HG02840 (cell line): Measurements from ENCODE around the gene ZP1.
"Not testable (repeated sequence)": the region's sequence is repeated elsewhere in the genome, so short reads cannot be mapped to it uniquely, and the experiment has no call there.

Experiments
- ATAC-seq: cut with Tn5 transposase; IDR thresholded peaks from one replicate; pipeline ENCODE4 v1.9.1; 2021; ENCODE audit warnings: mild to moderate bottlenecking, moderate library complexity, moderate number of reproducible peaks; ENCODE audit not compliant: unreplicated experiment, low FRiP score

ZP1 gene

DNA sequence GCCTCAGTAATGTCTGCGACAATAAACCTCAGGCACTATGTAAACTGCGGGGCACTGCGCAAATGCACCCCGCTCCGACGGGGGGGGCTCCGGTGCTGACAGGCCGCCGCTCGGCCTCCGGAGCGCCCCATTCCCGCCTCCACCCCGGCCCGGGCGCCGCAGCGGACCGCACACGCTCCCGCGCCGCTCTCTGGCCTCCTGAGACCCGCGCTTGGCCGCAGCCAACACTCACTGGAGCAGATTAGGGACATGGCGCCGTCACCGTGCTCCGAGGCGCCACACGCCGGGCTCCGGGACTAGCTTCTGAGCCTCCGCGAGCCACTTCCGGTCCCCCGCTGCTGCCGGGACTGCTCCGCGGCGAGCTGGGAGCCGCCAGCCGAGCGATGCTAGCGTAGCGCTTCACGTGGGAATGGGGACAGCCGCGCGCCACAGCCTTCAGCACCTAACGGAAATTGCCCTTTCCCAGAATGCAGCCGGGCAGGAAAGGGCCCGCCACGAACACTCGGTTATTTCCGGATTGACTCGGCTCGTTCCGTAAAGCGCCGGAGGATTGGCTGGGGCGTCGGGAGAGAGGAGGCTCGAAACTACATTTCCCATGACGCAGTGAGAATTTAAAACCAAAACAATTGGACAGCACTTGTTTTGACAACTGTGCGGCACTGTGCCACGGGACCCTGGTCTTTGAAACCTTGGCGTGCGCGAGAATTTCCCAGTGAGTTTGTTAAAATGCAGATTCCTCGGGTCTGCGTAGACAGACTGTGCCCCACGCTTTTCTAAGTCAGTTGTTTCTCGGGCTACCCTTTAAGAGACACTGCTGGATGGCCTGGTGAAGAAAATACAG lies 39.0 kb downstream of the ZP1 start, which contains the start of gene PRPF19:
TSS of gene PRPF19 (minus strand) at position 454 of the 841 bp plus-strand sequence. CDS start at position 251, 203 bp downstream.
- peak; percentile 72 for ATAC-seq

DNA sequence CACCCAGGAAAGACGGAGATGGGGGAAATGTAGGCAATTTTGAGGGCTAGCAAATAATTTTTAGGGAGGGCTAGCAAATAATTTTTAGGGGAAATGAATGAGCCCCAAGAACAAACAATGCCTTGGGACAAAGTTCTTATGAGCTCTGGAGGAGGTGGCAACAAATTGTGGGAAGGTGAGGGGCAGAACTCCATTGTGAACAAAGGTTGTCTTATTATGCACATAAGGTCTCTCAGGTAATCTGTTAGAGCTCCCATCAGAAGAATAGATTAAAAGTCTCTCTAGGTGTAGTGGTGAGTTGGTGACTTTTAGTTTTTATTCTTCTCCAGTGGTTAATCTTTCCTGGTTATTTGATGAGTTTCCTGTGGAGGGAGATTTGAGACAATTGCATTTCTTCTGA lies 41.5 kb downstream of the ZP1 start:
- no peak for ATAC-seq

DNA sequence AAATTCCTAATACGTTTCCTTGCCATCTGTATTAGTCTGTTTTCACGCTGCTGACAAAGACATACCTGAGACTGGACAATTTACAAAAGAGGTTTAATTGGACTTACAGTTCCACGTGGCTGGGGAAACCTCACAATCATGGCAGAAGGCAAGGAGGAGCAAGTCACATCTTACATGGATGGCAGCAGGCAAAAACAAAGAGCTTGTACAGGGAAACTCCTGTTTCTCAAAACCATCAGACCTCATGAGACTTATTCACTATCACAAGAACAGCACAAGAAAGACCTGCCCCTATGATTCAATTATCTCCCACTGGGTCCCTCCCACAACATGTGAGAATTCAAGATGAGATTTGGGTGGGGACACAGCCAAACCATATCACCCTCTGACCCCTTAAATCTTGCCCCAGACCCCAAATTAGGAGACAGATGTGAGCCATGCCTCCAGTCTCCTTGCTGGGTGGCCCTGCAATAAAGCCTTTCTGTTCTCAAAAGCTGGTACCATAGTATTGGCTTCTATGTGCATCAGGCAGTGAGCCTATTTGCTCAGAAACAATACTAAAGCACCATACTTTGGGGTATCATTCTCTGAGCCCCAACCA lies 42.4 kb downstream of the ZP1 start:
- not testable (repeated sequence) for ATAC-seq

DNA sequence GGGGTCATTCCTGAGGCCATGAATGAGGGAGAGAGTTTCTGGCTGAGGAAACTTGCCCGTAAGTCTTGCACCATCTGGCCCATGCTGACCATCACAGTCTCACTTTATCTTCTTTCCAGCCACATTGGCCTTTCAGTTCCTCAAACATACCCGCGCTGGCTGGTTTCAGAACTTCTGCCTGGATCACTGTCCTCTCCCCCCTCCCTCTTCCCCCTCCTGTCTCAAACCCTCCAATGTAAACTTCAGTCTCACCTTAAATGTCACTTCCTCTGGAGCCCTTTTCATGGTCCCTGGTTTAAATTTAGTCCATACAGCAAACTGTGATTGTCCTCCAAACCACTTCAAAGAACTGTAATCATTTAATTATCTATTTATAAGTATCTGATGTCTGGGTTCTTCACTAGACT lies 42.9 kb downstream of the ZP1 start:
- peak; percentile 24 for ATAC-seq

DNA sequence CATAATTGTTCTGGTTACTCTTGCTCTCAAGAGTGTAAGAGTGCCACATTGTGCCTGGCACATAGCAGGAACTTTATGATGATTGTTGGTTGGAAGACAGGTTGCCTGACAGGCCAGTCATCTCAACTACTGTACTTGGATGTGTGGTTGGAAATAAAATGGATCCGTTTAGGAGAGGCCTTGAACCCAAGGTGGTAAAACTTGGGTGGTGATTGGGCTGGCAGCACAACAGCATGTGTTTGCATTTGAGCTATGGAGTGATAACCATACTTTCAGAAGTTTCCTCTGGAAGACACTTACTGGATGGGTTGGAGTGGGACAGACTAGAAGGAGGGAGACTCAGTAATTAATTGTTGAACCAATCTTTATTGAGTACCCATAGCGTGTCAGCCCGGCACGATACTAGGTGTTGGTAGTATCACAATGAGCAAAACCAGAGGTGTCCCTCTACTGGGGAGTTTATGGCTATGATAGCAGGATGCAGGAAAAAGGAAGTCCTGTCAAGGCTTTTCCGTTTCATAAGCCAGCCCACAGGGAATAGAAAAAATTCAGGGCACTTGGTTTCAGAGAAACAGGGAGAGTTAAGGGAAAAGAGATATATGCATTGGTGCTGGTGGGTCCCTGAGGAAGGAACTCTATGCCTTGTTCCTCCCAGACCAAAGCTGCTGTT lies 43.5 kb downstream of the ZP1 start:
- ATAC-seq, result no peak

DNA sequence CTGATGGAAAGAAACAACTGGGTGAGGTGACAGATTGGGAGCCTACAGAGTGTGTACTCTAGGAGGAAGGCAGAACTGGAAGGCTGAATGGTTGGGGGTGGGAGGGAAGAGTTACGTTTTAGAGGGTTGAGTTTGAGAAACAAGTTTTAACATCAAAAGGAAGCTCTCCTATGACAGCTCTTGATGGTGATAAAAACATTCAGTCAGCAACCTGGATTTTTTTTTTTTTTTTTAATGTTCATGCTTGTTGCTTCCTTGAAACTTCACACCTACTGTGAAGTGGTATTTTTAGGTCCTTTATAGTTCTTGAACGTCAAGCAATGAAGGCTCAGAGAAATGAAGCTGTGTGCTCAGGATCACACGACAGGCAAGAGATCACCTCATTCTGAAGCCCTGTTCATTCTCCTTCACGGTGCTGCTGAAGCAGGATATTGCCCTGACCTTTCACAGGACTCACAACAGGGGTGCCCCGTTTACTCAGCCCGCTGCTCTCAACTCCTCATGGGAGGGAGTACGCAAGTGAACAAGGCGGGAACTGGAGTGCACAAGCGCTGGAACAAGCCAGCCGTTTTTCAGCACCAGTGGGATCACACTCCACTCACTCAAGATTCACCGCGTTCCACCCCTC lies 45.0 kb downstream of the ZP1 start:
- no peak for ATAC-seq

DNA sequence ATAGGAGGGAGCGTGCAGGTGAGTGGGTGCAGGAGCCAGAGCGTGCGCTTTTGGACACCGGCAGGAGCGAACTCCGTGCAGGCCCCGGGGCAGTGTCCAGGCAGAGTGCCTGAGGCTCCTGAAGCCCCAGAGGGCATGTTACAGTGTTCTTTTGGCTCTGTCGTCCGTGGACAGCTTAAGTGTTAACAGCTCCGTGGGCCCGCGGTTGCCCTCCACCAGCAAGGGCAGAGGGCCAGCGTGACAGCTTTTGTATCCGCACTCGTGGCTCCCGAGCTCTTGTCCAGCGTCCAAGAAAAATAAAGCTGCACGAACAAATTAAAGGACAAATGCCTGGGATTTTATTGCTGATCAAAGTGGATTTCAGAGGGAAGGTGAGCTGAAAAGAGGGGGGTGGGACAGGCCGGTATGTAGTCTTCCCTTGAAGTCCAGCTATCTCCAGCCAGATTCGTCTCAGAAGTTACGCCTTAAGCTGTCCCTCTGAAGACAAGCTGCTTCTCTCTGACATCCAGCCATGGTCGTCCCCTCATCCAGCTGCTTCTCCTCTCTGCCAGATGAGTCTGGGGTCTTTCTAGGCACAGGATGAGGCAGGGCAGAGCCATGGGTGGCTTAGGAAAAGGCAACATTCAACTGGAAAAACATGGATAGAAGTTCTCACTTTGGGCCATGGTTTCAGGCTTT lies 45.6 kb downstream of the ZP1 start:
- ATAC-seq, result no peak

DNA sequence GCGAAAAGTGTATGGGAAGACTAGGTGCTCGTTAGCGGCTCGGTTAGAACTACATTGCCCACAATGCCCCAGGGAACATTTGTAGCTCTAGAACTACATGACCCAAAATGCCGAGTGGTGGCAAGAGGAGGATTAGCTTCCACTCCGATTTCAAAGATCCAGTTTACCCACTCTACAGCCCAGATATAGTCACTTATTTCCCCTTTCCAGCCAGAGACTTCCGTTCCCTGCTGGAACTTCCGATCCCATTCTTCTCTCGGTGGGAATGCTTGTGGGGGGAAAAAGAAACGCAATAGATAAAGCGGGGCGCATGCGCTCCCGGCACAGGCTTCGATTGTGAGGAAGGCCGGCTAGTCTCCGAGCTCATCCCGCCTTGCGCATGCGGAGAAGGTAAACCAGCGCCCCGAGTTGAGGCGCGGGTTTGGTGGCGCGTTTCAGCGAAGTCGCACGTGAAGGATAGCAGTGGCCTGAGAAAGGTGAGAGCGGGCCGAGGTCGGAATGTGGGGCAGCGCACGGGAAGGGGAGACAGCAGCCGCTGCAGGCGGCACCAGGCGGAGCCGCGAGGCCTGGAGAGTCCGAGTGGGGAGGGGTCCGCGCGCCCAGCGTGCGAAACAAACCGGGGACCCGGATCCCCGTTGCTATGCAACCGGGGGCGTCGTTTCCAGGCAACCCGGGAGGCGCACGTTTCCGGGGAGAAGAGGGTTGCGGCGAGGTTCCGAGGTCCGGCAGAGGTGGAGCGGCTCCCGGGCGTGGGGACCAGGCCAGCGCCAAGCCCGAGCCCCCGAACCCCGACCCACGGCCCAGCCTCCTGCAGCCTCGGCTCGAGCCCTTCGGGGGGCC lies 46.7 kb downstream of the ZP1 start, which contains the start of gene TMEM109:
TSS of gene TMEM109 (plus strand) at position 366 of the 840 bp plus-strand sequence. CDS start 5,536 bp downstream, outside the sequence.
- ATAC-seq, result peak; percentile 49

DNA sequence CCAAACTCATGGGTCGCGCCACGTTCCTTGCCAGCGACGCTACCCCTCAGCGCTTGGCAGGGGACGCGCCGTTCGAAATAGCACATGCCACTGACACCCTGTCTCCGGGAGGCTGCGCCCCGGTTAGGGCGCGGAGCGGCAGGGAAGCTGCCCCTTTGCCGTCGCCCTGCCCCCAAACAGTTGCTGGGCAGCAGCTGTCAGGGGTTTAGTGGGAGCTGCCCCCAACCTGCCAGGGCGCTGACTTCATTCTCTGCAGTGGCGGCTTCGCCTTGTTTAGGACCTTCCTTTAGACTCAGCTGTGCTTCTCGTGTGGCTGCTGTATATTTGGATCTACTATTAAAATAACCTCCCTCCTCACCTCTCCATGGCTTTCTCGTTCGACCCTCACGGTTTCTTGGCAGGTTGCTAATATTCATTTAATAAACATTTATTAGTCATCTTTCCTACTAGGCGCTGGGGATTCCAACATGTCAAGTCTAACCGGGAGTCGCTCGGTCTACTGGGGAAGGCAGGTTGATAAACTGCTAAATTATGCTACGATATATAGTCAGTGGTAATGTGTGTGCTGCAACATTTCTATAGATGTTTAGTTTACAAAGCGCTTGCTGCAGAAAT lies 47.4 kb downstream of the ZP1 start:
- ATAC-seq, result peak; percentile 1

DNA sequence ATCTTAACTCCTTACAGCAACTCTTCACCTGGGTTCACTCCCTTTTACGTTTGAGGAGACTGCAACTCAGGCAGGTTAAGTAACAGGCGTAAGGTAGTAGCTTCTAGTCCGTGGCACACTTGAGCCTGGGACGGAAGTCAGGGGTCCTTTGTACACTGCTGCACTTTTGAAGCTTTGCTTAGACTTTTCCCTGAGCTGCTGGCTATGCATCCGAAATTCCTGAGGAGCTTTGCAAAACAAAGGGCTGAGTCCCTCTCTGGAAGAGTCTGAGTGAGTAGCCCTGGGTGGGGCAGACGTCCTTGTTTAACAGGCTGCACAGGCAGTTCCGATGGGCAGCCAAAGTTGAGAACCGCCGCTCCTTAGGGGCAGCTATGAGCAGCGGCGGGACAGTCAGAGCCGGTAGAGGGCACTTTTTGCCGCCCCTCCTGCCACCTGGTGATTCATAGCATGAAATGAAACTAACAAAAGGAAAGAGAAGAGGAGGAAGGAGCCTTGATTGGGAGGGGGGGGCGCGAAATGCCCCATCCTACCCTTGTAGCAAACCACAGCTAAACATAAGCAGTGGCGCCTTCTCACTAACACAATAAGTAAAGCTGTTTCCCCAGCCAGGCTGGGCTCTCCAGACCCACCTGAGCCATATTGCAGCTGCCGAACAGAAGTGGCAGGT lies 48.0 kb downstream of the ZP1 start:
- ATAC-seq, result no peak

DNA sequence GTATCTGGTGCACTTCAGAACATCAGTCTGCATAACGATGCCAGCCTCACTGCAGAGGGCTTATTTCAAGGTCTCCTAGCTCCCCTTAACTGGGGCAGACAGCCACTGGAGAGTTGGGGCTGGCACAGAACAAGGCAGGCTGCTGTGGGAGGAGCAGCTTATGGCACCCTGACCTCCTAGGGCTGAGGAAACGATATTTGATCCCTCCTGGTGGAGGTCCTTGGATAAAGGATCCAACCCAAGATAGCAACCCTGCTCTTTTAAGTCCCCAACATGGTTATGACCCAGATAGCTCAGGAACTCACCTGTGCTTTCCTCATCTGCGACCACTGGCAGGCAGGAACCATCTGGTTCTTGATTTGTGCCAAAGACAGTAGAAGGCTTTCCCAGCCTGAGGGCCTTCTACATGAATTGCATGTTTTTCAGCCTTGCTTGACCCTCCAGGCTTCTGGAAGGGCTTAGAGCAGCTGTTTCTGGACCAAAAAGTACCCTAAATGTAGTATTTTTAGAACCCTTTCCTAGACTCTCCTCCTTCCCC lies 49.4 kb downstream of the ZP1 start:
- no peak for ATAC-seq

DNA sequence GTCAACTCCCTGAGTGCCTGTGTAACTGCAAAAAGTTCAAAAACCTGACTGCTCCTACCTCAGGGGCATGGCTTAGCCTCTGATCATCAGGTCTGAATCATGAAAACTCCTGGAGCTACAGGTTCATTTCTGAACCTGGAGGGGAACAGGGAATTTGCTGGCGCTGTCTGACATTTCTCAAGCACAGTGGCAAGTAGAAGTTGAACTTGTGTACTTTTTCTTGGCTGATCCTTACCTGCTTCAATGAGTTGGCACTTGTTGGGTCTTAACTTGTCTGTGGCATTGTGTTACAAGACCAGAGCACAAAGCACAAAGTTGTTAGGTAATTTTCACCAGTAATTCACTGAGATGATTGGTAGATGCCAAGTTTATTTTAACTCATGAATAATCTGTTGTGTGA lies 49.9 kb downstream of the ZP1 start:
- no peak for ATAC-seq

DNA sequence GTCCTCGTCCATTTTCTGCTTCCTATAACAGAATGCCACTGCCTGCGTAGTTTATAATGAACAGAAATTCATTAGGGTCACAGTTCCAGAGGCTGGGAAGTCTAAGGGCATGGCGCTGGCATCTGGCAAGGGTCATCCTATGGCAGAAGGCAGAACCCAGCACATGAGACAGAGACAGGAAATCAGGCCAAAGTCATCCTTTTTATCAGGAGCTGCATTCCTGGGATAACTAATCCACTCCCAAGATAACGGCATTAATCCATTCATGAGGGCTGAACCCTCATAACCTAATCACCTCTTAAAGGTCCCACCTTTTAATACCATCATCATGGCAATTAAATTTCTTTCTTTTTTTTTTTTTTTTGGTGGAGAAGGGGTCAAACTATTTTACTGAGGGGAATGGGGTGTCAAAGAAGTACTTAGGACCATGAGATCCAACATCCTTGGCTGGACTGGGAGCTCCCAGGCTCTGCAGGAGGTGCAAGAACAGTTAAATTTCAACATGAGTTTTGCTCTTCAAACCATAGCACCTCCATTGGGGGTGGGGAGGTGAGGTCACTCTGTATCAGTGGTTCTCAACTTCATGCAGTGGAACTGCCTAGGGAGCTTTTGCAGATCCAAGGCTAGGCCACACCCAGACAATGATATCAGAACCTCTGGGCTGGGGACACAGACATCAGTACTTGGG lies 51.1 kb downstream of the ZP1 start:
- no peak for ATAC-seq

DNA sequence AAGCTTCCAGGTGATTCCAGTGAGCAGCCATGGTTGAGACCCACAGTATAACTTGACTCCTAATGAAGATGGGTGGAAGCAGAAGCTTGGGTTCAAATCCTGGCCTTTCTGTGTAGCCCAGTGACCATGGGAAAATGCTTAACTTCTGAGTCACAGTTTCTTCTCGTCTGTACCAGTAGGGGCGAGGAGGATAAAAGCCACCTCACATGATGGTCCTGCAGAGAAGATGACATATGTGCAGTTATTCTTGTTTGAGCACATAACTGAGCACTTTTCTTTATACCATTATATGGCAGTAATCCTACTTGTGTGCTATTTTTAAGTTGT lies 51.6 kb downstream of the ZP1 start:
- no peak for ATAC-seq

DNA sequence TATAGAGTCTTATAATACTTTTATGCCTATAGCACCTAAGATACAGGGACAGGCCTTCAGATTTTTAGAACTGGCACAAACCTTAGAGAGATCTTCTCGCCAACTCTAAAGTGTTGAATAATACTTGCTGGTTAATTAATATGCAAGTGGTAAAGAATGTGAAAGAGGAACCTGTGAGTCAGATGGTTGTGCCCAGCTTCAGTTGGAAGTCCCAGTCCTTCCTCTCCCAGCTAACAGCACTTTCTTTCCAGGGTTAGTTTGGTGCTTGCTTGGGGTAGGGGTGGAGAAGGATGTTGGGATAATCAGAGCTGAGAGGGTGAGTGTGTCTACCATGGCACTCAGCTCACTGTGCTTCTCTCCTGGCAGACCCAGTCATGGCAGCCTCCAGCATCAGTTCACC lies 52.0 kb downstream of the ZP1 start:
- no peak for ATAC-seq

DNA sequence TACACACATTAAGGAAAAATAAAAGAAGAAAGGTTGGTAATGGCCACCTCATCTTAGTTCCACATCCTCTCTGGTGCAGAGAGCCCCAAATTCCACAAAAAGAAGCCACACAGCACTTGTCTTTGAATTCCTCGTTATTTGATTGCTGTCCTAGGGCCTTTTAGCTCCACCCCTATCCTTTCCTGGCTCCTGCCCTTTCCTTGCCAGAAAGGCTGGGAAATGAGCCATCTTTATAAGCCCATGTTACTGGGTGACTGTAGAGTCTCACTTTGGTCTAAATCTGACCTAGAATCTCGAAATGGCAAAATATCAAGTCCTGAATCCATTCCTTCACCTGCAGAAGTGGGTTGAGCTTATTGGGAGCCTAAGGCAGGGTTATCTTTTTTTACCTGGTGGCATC lies 52.6 kb downstream of the ZP1 start:
- ATAC-seq, result no peak

DNA sequence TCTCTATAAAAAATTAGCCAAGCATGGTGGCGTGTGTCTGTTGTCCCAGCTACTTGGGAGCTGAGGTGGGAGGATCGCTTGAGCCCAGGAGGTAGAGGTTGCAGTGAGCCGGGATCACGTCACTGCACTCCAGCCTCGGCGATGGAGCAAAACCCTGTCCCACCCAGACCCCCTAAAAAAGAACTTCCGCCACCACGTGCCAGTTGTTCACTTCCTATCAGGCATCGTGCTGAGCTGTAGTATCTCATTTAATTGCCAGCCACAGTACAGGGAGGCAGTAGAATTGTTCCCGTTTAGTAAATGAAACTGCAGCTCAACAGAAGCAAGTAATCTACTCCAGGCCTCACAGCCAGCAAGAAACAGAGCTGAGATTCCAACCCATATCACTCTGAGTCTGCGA lies 53.9 kb downstream of the ZP1 start:
- ATAC-seq, result no peak
